HL-60/S4 treated with phorbol 12-myristate 13-acetate at 8.2 ng/mL for 4 days and 3 days (cell line): ENCODE data around the gene BCR.

ENCODE experiments used
- in situ Hi-C: fragments of 300-500 bp; cut with MboI; formaldehyde crosslinking; loops from 2 replicates; pipeline ENCODE4 v1.15.0; 2022; ENCODE audit warnings: low sequenced_read_pairs

The BCR gene

GRCh38 chr22:23147617-23148387, 32.5 kb upstream of the BCR start:
- in situ Hi-C loops: loop anchor here (25.0 kb wide), 1 partner anchor 336 kb away; no protein-coding TSS in a partner anchor

GRCh38 chr22:23149743-23150238, 30.5 kb upstream of the BCR start:
- in situ Hi-C loops: loop anchor here (25.0 kb wide), 1 partner anchor 337 kb away; no protein-coding TSS in a partner anchor

- in situ Hi-C loops: no loop called here
Measured at GRCh38 chr22:23150762-23151161, 29.5 kb upstream of the BCR start.

GRCh38 chr22:23151827-23152226, 28.5 kb upstream of the BCR start:
- in situ Hi-C loops: no loop called here

GRCh38 chr22:23152238-23153114, 27.8 kb upstream of the BCR start:
- in situ Hi-C loops: no loop called here

GRCh38 chr22:23153994-23154393, 26.3 kb upstream of the BCR start:
- in situ Hi-C loops: no loop called here

- in situ Hi-C loops: no loop called here
Measured at GRCh38 chr22:23154461-23154860, 25.8 kb upstream of the BCR start.

- in situ Hi-C loops: no loop called here
Measured at GRCh38 chr22:23155143-23155542, 25.2 kb upstream of the BCR start.

- in situ Hi-C loops: no loop called here
Measured at GRCh38 chr22:23155831-23156230, 24.5 kb upstream of the BCR start.

GRCh38 chr22:23156286-23156685, 24.0 kb upstream of the BCR start:
- in situ Hi-C loops: no loop called here

- in situ Hi-C loops: no loop called here
Measured at GRCh38 chr22:23157560-23158515, 22.5 kb upstream of the BCR start.

GRCh38 chr22:23158516-23159290, 21.6 kb upstream of the BCR start:
- in situ Hi-C loops: no loop called here

- in situ Hi-C loops: no loop called here
Measured at GRCh38 chr22:23159291-23159630, 21.0 kb upstream of the BCR start.

- in situ Hi-C loops: no loop called here
Measured at GRCh38 chr22:23161029-23161428, 19.3 kb upstream of the BCR start.

GRCh38 chr22:23161574-23161973, 18.7 kb upstream of the BCR start:
- in situ Hi-C loops: no loop called here

- in situ Hi-C loops: no loop called here
Measured at GRCh38 chr22:23163665-23164064, 16.6 kb upstream of the BCR start.

- in situ Hi-C loops: no loop called here
Measured at GRCh38 chr22:23164091-23164490, 16.2 kb upstream of the BCR start.

GRCh38 chr22:23166042-23166831, 14.1 kb upstream of the BCR start:
- in situ Hi-C loops: no loop called here
